ENCODE data around the gene PCSK4.
"Not testable (repeated sequence)": the region's sequence is repeated elsewhere in the genome, so short reads cannot be mapped to it uniquely, and the experiment has no call there.

The PCSK4 gene

GRCh38 chr19:1447504-1447903 is 42.6 kb downstream of the PCSK4 start:
- Histone ChIP-seq H3K27ac (ENCODE audit: low read depth in 2 of 2, low read length in 2 of 2) (no peak overlapping the region), H3K9me3 (ENCODE audit: control insufficient read depth in 2 of 2, low read length in 2 of 2) (no peaks in the 10 kb centered on the region), H3K9ac (ENCODE audit: low read depth in 1 of 2, low read length in 2 of 2) (no peak overlapping the region), H3K4me1 (ENCODE audit: control insufficient read depth in 2 of 2, insufficient read depth in 2 of 2, low read length in 2 of 2) (peaks cover 7 to 9% of the 10 kb centered on the region in 2 donors), H3K36me3 (ENCODE audit: control insufficient read depth in 2 of 2, insufficient read depth in 2 of 2, low read length in 2 of 2) (no peaks in the 10 kb centered on the region), H3K4me3 (ENCODE audit: low read length in 2 of 2) (no peak overlapping the region), H3K27me3 (ENCODE audit: control insufficient read depth in 2 of 2, insufficient read depth in 2 of 2, low read length in 2 of 2) (peaks cover 39 to 54% of the 10 kb centered on the region in 2 donors)

GRCh38 chr19:1446713-1447481 is 43.3 kb downstream of the PCSK4 start:
- no peak overlapping the region for H3K27ac ChIP-seq (ENCODE audit: low read depth in 2 of 2, low read length in 2 of 2)
- peaks cover 34 to 47% of the 10 kb centered on the region in 2 donors for H3K27me3 ChIP-seq (ENCODE audit: control insufficient read depth in 2 of 2, insufficient read depth in 2 of 2, low read length in 2 of 2)
- H3K9ac ChIP-seq (ENCODE audit: low read depth in 1 of 2, low read length in 2 of 2), result no peak overlapping the region

GRCh38 chr19:1445932-1446712 is 44.0 kb downstream of the PCSK4 start:
- H3K9ac ChIP-seq (ENCODE audit: low read depth in 1 of 2, low read length in 2 of 2), result no peak overlapping the region
- no peak overlapping the region for H3K4me3 ChIP-seq (ENCODE audit: low read length in 2 of 2)
- H3K27ac ChIP-seq (ENCODE audit: low read depth in 2 of 2, low read length in 2 of 2), result no peak overlapping the region
- H3K27me3 ChIP-seq (ENCODE audit: control insufficient read depth in 2 of 2, insufficient read depth in 2 of 2, low read length in 2 of 2), result peaks cover 29 to 40% of the 10 kb centered on the region in 2 donors
- H3K9me3 ChIP-seq (ENCODE audit: control insufficient read depth in 2 of 2, low read length in 2 of 2), result no peaks in the 10 kb centered on the region
- H3K36me3 ChIP-seq (ENCODE audit: control insufficient read depth in 2 of 2, insufficient read depth in 2 of 2, low read length in 2 of 2), result peaks cover 8 to 9% of the 10 kb centered on the region in 2 donors
- peaks cover 7 to 9% of the 10 kb centered on the region in 2 donors for H3K4me1 ChIP-seq (ENCODE audit: control insufficient read depth in 2 of 2, insufficient read depth in 2 of 2, low read length in 2 of 2)

More at GRCh38 chr19:1446713-1447481, 43.3 kb downstream of the PCSK4 start:
- Histone ChIP-seq H3K4me3 (ENCODE audit: low read length in 2 of 2) (no peak overlapping the region), H3K4me1 (ENCODE audit: control insufficient read depth in 2 of 2, insufficient read depth in 2 of 2, low read length in 2 of 2) (peaks cover 7 to 9% of the 10 kb centered on the region in 2 donors), H3K36me3 (ENCODE audit: control insufficient read depth in 2 of 2, insufficient read depth in 2 of 2, low read length in 2 of 2) (peaks cover 2 to 5% of the 10 kb centered on the region in 2 donors), H3K9me3 (ENCODE audit: control insufficient read depth in 2 of 2, low read length in 2 of 2) (no peaks in the 10 kb centered on the region)

- peaks cover 16% of the 10 kb centered on the region in 2 donors for H3K36me3 ChIP-seq (ENCODE audit: control insufficient read depth in 2 of 2, insufficient read depth in 2 of 2, low read length in 2 of 2)
- H3K4me1 ChIP-seq (ENCODE audit: control insufficient read depth in 2 of 2, insufficient read depth in 2 of 2, low read length in 2 of 2), result peaks cover 7 to 10% of the 10 kb centered on the region in 2 donors
- H3K27me3 ChIP-seq (ENCODE audit: control insufficient read depth in 2 of 2, insufficient read depth in 2 of 2, low read length in 2 of 2), result peaks cover 22 to 32% of the 10 kb centered on the region in 2 donors
- H3K9ac ChIP-seq (ENCODE audit: low read depth in 1 of 2, low read length in 2 of 2), result peak overlapping the region; percentile 6 to 38
- H3K4me3 ChIP-seq (ENCODE audit: low read length in 2 of 2), result peak overlapping the region; percentile 52 to 59
- H3K27ac ChIP-seq (ENCODE audit: low read depth in 2 of 2, low read length in 2 of 2), result no peak overlapping the region
- no peaks in the 10 kb centered on the region for H3K9me3 ChIP-seq (ENCODE audit: control insufficient read depth in 2 of 2, low read length in 2 of 2)
These were observed 44.8 kb downstream of the PCSK4 start for GRCh38 chr19:1445185-1445931.

GRCh38 chr19:1441677-1442438 is 48.3 kb downstream of the PCSK4 start:
- Histone ChIP-seq H3K27me3 (ENCODE audit: control insufficient read depth in 2 of 2, insufficient read depth in 2 of 2, low read length in 2 of 2) (peaks cover 2 to 7% of the 10 kb centered on the region in 2 donors), H3K9me3 (ENCODE audit: control insufficient read depth in 2 of 2, low read length in 2 of 2) (no peaks in the 10 kb centered on the region), H3K4me1 (ENCODE audit: control insufficient read depth in 2 of 2, insufficient read depth in 2 of 2, low read length in 2 of 2) (peaks cover 20% of the 10 kb centered on the region in 2 donors), H3K9ac (ENCODE audit: low read depth in 1 of 2, low read length in 2 of 2) (no peak overlapping the region), H3K4me3 (ENCODE audit: low read length in 2 of 2) (no peak overlapping the region), H3K27ac (ENCODE audit: low read depth in 2 of 2, low read length in 2 of 2) (no peak overlapping the region), H3K36me3 (ENCODE audit: control insufficient read depth in 2 of 2, insufficient read depth in 2 of 2, low read length in 2 of 2) (peaks cover 20 to 24% of the 10 kb centered on the region in 2 donors)

- Histone ChIP-seq H3K4me1 (ENCODE audit: control insufficient read depth in 2 of 2, insufficient read depth in 2 of 2, low read length in 2 of 2) (peaks cover 20 to 22% of the 10 kb centered on the region in 2 donors), H3K9me3 (ENCODE audit: control insufficient read depth in 2 of 2, low read length in 2 of 2) (no peaks in the 10 kb centered on the region), H3K27ac (ENCODE audit: low read depth in 2 of 2, low read length in 2 of 2) (no peak overlapping the region), H3K36me3 (ENCODE audit: control insufficient read depth in 2 of 2, insufficient read depth in 2 of 2, low read length in 2 of 2) (peaks cover 20 to 24% of the 10 kb centered on the region in 2 donors), H3K9ac (ENCODE audit: low read depth in 1 of 2, low read length in 2 of 2) (no peak overlapping the region), H3K27me3 (ENCODE audit: control insufficient read depth in 2 of 2, insufficient read depth in 2 of 2, low read length in 2 of 2) (peaks cover 0 to 2% of the 10 kb centered on the region in 2 donors), H3K4me3 (ENCODE audit: low read length in 2 of 2) (no peak overlapping the region)
These were observed 49.1 kb downstream of the PCSK4 start for GRCh38 chr19:1441022-1441426.

- Histone ChIP-seq H3K4me3 (ENCODE audit: low read length in 2 of 2) (no peak overlapping the region), H3K9ac (ENCODE audit: low read depth in 1 of 2, low read length in 2 of 2) (no peak overlapping the region), H3K36me3 (ENCODE audit: control insufficient read depth in 2 of 2, insufficient read depth in 2 of 2, low read length in 2 of 2) (peaks cover 21 to 27% of the 10 kb centered on the region in 2 donors), H3K27me3 (ENCODE audit: control insufficient read depth in 2 of 2, insufficient read depth in 2 of 2, low read length in 2 of 2) (peaks cover 0 to 2% of the 10 kb centered on the region in 2 donors), H3K9me3 (ENCODE audit: control insufficient read depth in 2 of 2, low read length in 2 of 2) (no peaks in the 10 kb centered on the region), H3K4me1 (ENCODE audit: control insufficient read depth in 2 of 2, insufficient read depth in 2 of 2, low read length in 2 of 2) (peaks cover 20% of the 10 kb centered on the region in 2 donors), H3K27ac (ENCODE audit: low read depth in 2 of 2, low read length in 2 of 2) (no peak overlapping the region)
These were observed 49.7 kb downstream of the PCSK4 start for GRCh38 chr19:1440418-1440801.

- Histone ChIP-seq H3K9ac (ENCODE audit: low read depth in 1 of 2, low read length in 2 of 2) (peak overlapping the region; percentile 56 to 76), H3K4me3 (ENCODE audit: low read length in 2 of 2) (peak overlapping the region; percentile 85 to 94), H3K36me3 (ENCODE audit: control insufficient read depth in 2 of 2, insufficient read depth in 2 of 2, low read length in 2 of 2) (peaks cover 23 to 28% of the 10 kb centered on the region in 2 donors), H3K4me1 (ENCODE audit: control insufficient read depth in 2 of 2, insufficient read depth in 2 of 2, low read length in 2 of 2) (peaks cover 15% of the 10 kb centered on the region in 2 donors)
- not testable (repeated sequence) for H3K27ac ChIP-seq (ENCODE audit: low read depth in 2 of 2, low read length in 2 of 2); H3K27me3 ChIP-seq (ENCODE audit: control insufficient read depth in 2 of 2, insufficient read depth in 2 of 2, low read length in 2 of 2); H3K9me3 ChIP-seq (ENCODE audit: control insufficient read depth in 2 of 2, low read length in 2 of 2)
These were observed 50.4 kb downstream of the PCSK4 start for GRCh38 chr19:1439525-1440417.
